ENCODE measurements around the gene CYLD.

Gene CYLD

GRCh38 chr16:50741225-50741780 lies 583 bp upstream of the CYLD start:
- no peak for DNase-seq

DNA sequence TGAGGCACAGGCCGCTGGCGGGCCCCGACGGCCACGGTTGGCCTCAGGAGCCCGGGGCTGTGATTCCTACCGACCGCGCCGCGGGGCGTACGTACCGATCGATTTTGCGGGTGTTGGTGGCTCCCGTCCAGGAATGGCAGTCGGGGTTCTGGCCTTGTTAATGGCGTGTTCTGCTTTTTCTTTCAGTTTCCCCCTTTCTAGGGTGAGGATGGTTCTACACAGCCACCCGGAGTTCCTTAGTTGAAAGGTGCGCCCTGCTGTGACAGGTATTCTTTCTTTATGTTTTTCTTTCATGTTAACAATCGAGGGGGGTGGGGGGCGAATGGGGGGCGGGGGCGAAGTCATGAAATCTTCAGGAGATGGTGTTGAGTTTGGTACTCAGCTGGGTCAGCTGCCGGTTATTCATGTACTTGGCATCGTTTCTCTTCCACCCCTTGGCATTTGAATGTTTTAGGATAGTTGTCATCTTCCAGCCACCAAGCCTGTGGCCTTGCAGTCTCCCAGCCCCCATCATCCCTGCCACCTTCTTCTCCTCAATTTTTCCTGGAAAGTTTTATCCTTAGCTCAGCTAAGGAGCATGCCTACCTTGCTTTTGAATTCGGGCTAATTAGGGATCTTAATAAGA lies 802 bp downstream of the CYLD start:
- DNase-seq = peak; percentile 51

- DNase-seq = no peak
Measured at GRCh38 chr16:50743581-50744225, 1.8 kb downstream of the CYLD start.

DNA sequence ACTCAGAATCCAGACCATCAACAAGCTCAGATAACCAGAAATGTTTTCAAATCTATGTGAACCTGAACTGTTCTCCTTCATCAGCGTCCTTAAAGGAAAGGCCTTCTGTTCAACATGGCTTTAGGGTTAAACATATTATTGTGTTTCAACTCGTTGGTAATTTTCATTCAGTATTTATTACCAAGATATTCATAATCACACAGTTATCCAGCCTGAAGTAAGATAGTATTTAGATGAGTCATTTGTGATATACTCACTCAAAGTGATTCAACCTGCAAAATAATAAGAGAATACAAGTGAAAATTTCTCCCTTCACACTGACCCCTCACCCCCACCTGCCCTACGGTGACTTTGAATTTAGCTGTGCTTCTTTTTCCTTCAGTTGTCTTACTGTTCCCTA lies 3.0 kb downstream of the CYLD start:
- no peak for DNase-seq

GRCh38 chr16:50745940-50746339 lies 4.1 kb downstream of the CYLD start:
- DNase-seq = no peak

DNA sequence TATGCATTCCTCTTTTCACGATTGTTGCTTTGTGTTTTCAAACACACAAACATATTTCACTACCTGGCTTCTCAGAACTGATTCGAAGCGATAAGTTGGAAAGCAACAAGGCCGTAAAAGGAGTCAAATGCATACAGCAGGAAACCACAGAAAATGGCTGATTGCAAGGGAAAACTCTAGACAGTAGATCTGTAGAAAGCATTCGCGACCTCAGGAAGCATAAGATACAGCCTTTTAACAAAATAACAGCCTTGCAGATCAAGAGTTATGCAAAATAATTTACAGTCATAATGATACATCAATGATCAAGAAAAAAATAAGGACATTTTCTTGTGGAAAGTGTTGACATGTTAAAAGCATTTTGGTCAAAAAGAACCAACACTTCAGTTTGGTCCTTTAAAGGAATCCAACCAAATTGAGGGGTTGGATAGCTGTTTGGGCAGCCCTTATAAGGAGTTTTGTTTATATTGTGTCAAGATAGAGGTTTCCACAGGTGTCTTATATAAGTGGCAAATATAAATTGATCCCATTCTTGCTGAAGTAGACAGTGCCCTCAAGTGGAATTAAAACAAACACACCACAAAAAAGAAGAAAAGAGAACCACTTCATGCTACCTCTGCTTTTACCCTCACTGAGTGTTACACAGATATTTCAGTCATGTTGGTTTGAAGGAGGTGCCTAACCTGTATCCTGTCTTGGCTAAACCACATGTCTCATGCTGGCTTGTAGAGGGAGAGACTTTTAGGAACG lies 5.5 kb downstream of the CYLD start:
- DNase-seq = peak; percentile 80

DNA sequence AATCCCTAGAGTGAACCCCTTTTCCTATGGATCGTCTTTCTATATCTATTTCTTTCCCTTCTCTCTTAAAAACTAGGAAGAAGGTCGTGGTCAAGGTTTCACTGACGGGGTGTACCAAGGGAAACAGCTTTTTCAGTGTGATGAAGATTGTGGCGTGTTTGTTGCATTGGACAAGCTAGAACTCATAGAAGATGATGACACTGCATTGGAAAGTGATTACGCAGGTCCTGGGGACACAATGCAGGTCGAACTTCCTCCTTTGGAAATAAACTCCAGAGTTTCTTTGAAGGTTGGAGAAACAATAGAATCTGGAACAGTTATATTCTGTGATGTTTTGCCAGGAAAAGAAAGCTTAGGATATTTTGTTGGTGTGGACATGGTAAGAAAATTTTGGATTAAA lies 9.6 kb downstream of the CYLD start:
- DNase-seq = no peak

DNA sequence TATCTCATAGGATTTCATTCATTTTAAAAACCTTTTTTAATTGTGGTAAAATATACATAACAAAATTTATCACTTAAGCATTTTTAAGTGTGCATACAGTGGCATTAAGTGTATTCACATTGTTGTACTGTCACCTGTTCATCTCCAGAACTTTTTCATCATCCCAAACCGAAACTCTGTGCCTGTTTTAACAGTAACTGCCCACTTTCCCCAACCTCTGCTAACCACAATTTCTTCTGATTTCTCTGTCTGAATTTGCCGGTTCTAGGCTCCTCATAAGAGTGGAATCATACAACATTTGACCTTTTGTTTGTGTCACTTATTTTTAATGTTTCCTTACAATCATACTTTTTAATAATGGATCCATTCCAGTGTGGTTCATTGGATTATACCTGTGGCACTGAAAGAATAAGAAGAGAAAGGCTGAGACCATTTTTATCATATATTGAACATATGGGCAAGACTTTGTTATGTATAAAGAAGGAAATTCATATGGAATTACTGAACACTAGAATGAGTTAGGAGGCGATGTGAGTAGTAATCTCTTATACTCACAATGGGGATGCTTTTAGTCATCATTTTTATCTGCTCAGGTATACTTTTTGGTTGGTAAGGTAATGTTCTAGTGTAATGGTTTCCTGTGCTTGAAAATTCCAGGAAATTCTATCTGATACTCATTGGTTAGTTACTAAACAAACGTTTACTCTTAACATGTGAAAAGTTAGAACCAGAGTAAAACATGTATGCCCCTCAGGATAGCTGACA lies 10.8 kb downstream of the CYLD start:
- DNase-seq = peak; percentile 47

DNA sequence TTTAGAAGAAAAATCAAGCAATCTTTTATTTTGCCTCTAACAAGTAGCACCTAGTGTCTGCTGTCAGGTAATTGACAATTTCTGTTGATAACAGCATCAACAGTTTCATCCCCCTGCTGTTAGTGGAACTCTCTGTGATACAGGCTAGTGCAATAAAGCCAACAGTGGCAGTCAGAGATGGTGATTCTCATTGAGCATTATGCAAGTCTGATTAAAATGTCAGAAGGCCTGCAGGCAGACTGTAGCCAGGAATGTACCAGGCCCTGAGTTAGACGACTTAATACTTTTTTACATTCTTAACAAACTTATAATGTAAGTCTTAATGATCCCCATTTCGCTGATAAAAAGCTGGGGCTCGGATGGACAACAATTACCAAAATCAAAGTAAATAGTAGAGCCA lies 14.6 kb downstream of the CYLD start:
- no peak for DNase-seq

DNA sequence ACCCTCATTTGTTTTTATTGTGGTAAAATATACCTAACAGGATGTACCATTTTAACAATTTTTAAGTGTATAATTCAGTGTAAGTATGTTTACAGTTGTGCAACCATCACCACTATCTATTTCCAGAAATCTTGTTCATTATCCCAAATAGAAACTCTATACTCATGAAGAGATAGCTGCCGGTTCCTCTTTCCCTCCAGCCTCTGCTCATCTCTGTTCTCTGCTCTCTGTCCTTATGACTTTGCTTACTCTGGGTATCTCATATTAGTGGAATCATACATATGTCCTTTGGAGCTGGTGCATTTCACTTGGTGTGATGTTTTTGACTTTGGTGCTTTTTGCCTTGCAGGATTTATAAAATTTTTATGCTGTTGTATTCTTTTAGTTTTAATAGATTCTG lies 19.4 kb downstream of the CYLD start:
- DNase-seq = no peak

DNA sequence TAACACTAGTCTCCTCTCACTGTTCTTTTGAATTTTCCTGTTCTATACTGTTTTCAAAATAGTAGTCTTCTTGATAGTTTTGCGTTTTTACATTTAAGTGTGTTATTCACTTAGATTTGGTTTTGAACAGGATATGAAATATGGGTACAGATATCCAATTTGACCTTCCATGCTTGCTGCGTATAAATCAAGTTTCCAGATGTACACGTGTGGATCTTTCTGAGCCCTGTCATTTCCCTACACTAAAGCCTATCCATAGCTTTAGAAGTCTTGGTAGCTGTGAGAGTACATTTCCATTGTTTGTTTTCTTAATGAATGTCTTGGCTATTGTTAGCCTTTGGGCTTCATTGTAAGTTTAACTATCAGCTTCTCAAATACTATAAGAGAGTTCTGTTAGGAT lies 20.4 kb downstream of the CYLD start:
- DNase-seq = no peak

DNA sequence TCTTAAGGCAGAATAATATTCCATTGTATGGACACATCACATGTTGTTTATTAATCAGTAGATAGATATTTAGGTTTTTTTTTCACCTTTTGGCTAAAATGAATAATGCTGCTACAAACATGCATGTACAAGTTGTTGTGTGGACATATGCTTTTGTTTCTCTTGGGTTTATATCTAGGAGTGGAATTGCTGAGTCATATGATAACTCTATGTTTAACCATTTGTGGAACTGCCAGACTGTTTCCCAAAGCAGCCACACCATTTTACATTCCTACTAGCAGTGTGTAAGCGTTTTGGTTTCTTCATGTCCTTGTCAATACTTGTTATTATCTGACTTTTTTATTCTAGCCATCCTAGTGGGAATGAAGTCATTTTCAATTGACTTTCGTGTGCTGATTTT lies 21.3 kb downstream of the CYLD start:
- DNase-seq = no peak

DNA sequence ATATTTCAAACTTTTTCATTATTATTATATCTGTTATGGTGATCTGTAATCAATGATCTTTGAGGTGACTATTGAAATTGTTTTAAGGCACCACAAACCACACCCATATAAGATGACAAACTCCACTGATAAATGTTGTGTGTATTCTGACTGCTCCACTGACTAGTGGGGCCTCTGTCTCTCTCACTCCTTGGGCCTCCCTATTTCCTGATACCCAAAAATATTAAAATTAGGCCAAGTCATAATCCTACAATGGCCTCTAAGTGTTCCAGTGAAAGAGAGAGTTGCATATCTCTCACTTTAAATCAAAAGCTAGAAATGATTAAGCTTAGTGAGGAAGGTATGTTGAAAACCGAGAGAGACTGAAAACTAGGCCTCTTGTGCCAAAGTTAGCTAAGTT lies 23.4 kb downstream of the CYLD start:
- DNase-seq = peak; percentile 72

DNA sequence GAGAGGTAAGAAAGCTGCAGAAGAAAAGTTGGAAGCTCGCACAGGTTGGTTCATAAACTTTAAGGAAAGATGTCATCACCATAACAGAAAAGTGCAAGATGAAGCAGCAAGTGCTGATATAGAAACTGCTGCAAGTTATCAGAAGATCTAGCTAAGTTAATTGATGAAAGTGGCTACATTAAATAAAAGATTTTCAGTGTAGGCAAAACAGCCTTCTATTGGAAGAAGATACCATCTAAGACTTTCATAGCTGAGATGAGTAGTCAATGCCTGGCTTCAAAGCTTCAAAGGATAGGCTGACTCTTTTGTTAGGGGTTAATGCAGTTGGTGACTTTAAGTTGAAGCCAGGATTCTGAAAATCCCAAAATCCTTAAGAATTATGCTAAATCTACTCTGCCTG lies 24.0 kb downstream of the CYLD start:
- DNase-seq = peak; percentile 47

DNA sequence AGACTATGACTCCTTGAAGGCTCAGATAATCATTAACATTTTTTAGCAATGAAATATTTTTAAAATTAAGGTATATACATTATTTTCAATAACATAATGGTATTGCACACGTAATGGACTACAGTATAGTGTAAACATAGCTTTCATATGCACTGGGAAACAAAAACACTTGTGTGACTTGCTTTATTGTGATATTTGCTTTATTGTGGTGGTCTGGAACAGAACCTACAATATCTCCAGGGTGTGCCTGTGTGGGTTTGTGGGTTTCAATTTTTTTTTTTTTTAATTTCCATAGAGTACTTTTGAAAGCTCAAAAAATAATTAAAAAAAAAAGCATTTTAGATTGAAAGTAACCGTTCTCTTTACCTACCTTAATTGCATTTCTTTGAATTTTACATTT lies 25.3 kb downstream of the CYLD start:
- DNase-seq = no peak

DNA sequence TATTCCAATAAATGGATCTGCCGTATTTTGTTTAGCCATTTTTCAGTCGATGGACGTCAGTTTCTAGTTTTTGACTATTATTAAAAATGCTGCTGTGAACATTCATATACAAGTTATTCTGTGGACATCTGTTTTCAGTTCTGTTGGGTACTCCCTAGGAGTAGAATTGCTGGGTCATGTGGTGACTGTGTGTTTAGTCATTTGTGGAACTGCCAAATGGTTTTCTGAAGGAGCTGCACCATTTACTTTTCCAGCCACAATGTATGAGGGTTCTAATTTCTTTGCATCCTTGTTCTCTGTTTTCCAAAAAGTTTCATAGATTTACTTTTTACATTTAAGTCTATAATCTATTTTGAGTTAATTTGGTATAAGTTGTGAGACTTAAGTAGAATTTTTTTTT lies 29.5 kb downstream of the CYLD start:
- DNase-seq = no peak

DNA sequence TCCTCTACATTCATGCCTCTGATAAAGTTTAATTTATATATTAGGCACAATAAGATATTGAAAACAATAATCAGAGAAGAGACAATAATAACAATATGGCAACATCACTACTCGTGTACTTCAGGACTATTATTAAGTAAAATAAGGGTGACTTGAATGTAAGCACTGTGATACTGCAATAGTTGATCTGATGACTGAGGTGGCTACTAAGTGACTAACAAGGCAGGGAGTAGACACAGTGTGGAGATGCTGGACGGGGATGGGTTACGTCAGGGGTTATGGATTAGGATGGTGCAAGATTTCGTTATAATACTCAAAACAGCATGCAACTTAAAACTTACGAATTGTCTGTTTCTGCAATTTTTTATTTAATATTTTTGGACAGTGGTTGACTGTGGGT lies 32.5 kb downstream of the CYLD start:
- DNase-seq = no peak

GRCh38 chr16:50774960-50775359 lies 33.1 kb downstream of the CYLD start:
- no peak for DNase-seq

- DNase-seq = no peak
Measured at GRCh38 chr16:50776037-50776436, 34.2 kb downstream of the CYLD start.

GRCh38 chr16:50778284-50779163 lies 36.6 kb downstream of the CYLD start:
- peak; percentile 58 for DNase-seq

DNA sequence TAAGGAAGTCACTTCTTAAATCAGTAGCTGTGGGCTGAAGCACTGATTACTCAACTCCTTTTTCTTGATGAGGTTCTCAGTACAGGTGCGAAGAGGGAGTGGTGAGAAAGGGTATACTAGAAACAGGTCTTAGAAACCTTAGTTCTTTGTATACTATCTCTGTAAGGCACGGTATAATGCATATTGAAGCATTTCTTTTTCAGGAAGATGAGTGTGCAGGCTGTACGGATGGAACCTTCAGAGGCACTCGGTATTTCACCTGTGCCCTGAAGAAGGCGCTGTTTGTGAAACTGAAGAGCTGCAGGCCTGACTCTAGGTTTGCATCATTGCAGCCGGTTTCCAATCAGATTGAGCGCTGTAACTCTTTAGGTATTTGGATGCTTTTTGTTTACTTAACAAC lies 39.2 kb downstream of the CYLD start:
- peak; percentile 32 for DNase-seq

DNA sequence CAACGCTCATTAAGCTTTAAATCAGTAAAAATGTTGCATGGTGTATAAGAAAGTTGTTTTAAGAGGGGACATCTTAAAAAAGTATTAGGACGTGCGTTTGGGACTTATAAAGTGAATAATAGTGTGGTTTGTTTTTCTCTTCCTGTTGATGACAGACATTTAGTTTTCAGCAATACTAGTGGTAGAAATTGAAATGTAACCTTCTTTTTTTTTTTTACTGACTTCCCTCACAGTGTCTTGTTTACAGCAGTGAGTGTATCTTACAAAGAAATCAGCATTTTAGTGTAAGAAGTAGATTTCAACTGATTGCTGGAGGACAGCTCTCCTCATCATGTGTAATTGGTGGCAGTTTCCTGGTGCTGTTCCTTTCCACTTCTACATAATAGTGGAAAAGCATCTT lies 39.6 kb downstream of the CYLD start:
- DNase-seq = no peak

Measured in activated CD4-positive, alpha-beta T cell treated with anti-CD3 and anti-CD28 coated beads, Interleukin-2, Interleukin-6, amounts not matched to agents 100 ng/mL and 50 ng/mL, durations not matched to agents 16 hours and 8 hours (primary cell).